PC-9 (cell line): ENCODE results near the gene LEFTY1.

Experiments
- CTCF ChIP-seq: fragments of 200-600 bp; sonication (generic); conservative IDR thresholded peaks from 2 replicates; pipeline ENCODE4 v1.6.1; 2017; ENCODE audit warnings: mixed run types, antibody characterized with exemption, mild to moderate bottlenecking, moderate library complexity
- EZH2 ChIP-seq: fragments of 200-600 bp; sonication (generic); IDR thresholded peaks from 2 replicates; pipeline ENCODE4 v1.8.0; 2017; ENCODE audit warnings: antibody characterized with exemption, low read depth

GRCh38 chr1:225937048-225937968 is 48.4 kb upstream of the LEFTY1 start:
- no peak for TF ChIP-seq CTCF
- TF ChIP-seq EZH2: no peak
